Muscle layer of colon (tissue), 2 donors: ENCODE measurements around the gene CDK5R2.

Source experiments
- H3K27ac ChIP-seq: one replicate; pipeline ENCODE4 v1.7.0; 2013; ENCODE audit warnings: low read depth, mild to moderate bottlenecking, low read length, moderate library complexity
- H3K27me3 ChIP-seq, 2 donors: one replicate each; pipeline ENCODE4 v1.7.0; 2013; ENCODE audit warnings: low read length in 2 of 2, mild to moderate bottlenecking in 2 of 2; ENCODE audit not compliant: insufficient read depth in 2 of 2, control insufficient read depth in 1 of 2
- H3K36me3 ChIP-seq: one replicate; pipeline ENCODE4 v1.7.0; 2013; ENCODE audit warnings: mild to moderate bottlenecking, low read length; ENCODE audit not compliant: insufficient read depth
- H3K4me1 ChIP-seq: one replicate; pipeline ENCODE4 v1.7.0; 2013; ENCODE audit warnings: mild to moderate bottlenecking, low read length; ENCODE audit not compliant: insufficient read depth
- H3K4me3 ChIP-seq, 2 donors: one replicate each; pipeline ENCODE4 v1.7.0; 2013; ENCODE audit warnings: low read length in 2 of 2, low read depth in 1 of 2, mild to moderate bottlenecking in 1 of 2, moderate library complexity in 1 of 2
- H3K9ac ChIP-seq: one replicate; pipeline ENCODE4 v1.7.0; 2013; ENCODE audit warnings: low read length
- H3K9me3 ChIP-seq: one replicate; pipeline ENCODE4 v1.7.0; 2013; ENCODE audit warnings: mild to moderate bottlenecking, low read length
- donor health status: abdominal sarcoma.
- donor health status: Adenocarcinoma of cecum.

The CDK5R2 gene

DNA sequence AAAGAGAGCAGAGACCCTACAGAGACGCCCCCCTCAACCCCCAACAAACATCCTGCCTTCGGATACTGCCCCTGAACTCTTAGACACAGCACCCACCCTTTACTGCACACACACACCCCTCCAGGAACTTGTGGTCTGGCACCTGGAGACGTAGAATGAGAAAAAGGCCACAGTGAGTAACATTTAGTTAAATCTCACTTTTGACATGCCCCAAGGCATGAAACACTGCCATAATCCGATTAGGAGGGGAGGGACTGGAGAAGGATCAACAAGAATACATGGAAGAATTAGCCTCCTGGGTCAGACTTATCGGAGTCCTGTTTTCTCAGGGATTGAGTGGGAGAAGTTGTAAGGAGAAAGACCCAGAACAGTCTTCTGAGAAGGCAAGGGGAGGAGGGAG, 4.1 kb downstream of the CDK5R2 start:
- Histone ChIP-seq H3K27me3 (peaks cover 39 to 63% of the 10 kb centered on the region in 2 donors), H3K4me3 (no peak overlapping the region), H3K4me1 (no peaks in the 10 kb centered on the region), H3K9ac (no peak overlapping the region), H3K27ac (no peak overlapping the region), H3K9me3 (no peaks in the 10 kb centered on the region), H3K36me3 (no peaks in the 10 kb centered on the region)

DNA sequence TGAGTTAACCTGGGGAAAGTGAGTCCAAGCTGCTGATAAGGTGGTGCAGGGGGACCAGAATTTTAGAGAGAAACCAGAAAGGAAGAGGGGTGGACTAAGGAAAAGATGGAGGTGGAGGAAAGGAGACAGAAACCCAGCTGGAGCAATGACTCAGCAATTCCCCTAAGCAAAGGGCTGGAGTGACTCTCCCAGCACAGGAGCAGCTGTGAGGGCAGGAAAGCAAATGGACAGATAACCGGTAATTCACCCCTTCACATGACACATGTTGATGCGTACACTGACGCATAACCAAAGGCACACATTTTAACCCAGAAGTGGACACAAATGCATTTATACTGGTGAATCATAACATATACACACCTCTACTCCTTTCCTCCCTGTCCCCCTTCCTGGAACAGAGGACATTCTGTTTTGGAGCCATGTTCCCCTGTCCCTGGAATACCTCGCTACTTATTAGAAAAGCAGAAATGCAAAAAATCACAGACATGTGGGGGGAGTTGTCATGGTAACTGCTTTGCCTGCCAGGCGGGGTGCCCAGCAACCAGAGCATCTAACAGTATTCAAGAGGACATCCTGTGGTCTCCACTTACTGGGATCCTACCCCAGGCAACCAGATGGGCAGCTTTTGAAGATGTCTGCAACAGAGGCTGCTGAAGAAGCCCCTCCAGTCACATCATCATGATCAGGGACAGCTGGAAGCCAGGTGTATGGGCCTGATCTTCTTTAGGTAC, 4.7 kb downstream of the CDK5R2 start:
- Histone ChIP-seq H3K27me3 (peaks cover 33 to 57% of the 10 kb centered on the region in 2 donors), H3K27ac (no peak overlapping the region), H3K4me3 (no peak overlapping the region)

DNA sequence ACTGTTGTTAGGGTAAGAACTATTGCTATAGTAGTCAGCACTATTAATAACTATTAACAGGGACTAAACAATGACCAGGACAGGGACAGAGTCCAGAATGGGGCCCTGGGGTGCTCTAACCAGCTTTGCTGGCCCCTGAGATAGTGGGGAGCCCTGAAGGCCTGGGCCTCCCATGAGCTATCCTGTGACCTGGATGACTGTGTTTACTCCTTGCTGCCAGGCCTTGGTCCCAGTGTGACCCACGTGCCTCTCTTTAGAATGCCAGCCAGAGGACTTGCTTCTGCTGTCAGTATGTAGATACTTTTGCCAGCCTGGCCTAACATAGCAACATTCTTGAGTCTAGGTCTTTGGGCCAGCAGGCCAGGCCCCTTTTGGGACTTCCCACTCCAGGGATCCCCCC, 11.4 kb downstream of the CDK5R2 start:
- Histone ChIP-seq H3K4me3 (no peak overlapping the region), H3K27me3 (peaks cover 8 to 11% of the 10 kb centered on the region in 2 donors), H3K27ac (no peak overlapping the region), H3K9me3 (no peaks in the 10 kb centered on the region), H3K36me3 (no peaks in the 10 kb centered on the region), H3K4me1 (no peaks in the 10 kb centered on the region), H3K9ac (no peak overlapping the region)

More for the DNA sequence above, 4.7 kb downstream of the CDK5R2 start:
- Histone ChIP-seq H3K36me3 (no peaks in the 10 kb centered on the region), H3K4me1 (no peaks in the 10 kb centered on the region), H3K9ac (no peak overlapping the region), H3K9me3 (no peaks in the 10 kb centered on the region)

DNA sequence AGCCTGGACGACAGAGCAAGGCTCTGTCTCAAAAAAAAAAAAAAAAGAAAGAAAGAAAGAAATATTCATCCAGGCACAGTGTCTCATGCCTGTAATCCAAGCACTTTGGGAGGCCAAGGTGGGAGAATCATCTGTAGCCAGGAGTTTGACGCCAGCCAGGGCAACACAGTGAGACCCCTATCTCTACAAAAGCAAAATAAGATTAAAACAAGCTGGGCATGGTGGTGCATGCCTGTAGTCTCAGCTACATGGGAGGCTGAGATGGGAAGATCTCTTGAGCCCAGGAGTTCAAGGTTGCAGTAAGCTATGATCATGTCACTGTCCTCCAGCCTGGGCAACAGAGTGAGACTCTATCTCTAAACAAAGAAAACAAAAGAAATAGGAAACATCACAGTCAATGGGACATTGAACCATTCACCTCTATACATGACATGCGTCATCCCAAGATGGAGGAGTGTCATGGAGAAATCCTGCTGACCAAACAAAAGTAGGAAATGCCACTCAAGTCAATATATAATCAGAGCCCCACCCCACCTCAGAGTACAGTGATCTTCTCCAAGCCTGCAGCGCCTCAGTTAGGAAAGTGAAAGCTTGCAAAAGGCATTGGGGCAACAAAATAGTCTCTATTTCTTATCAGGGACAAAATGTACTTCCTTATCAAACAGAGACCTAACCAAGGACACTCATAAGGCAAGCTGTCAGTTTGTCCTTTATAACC, 15.8 kb downstream of the CDK5R2 start:
- no peaks in the 10 kb centered on the region for H3K36me3 ChIP-seq
- H3K4me1 ChIP-seq = no peaks in the 10 kb centered on the region
- no peak overlapping the region for H3K27ac ChIP-seq
- H3K9ac ChIP-seq = no peak overlapping the region
- H3K4me3 ChIP-seq = no peak overlapping the region
- H3K27me3 ChIP-seq = peaks cover 11 to 33% of the 10 kb centered on the region in 2 donors
- H3K9me3 ChIP-seq = no peaks in the 10 kb centered on the region

DNA sequence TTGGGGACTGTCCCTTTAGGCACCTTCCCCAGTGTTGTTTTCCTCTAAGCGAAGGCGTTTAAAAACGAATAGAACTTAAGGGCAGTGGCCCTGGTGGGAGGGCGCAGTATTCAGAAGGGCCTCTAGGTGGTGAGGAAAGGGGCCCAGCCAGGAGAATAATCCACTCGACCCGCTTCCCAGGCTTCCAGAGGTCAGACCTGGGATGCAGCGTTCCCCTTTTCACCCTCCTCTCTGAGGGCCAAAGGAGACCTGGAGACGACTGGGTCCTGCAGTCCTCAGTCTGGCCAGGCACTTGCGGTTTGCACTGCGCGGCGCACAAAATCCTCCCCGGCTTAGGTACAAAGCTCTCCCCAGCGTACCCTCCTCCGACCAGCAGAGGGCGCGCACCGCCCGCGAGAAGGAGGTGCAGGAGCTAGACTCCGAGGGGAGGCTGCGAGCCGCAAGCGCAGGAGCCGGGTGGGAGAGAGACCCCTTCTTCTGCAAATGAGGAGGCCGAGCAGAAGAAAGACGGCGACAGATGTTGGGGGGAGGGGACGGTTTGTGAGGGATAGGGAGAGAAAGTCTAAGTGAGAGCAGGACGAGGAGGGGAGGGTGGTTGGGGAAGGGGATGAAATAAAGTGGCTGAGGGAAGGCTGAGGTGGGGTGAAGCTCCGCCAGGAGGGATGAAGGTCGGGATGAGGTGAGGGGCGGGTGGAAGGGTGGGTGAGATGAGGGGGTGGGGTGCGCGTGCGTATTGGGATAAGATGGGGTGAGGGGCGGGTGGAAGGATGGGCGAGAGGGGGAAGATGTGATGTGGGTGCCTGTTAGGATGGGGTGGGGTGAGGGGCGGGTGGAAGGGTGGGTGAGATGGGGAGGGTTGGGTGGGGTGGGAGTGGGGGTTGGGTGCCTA, 20.6 kb downstream of the CDK5R2 start:
- Histone ChIP-seq H3K27ac (no peak overlapping the region), H3K4me1 (peaks cover 18% of the 10 kb centered on the region), H3K9ac (no peak overlapping the region), H3K27me3 (peaks cover 35 to 68% of the 10 kb centered on the region in 2 donors), H3K36me3 (no peaks in the 10 kb centered on the region), H3K9me3 (peaks cover 4% of the 10 kb centered on the region), H3K4me3 (peak overlapping the region in 1 of 2 donors; percentile 45)

DNA sequence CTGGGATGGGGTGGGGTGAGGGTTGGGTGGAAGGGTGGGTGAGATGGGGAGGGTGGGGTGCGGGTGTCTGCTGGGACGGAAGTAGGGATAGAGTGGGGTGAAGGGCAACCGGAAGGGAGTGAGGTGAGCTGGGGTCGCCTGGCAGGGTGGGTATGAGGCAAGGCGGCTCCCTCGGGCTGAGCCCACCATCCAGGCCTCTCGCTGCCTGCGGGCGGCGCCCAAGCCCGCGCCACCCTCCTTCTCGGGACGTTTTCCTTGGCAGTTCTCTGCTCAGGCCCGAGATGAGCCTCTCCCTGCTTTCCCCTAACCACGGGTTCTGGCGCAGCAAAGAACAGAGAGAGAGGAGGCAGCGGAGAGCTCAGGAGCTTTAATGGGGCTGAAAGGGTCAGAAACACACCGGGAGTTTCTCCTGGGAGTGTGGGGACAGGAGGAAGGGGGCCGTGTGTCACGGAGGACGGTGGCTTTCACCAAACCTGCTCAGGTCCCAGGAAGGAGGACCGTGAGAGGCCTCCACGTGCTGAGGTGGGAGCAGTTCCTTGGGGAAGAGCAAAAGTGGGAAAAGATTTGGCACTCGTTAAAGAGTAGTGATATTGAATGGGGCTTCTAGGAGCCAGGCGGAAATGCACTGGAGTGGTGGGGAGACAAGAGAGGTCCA, 21.4 kb downstream of the CDK5R2 start:
- Histone ChIP-seq H3K9ac (no peak overlapping the region), H3K9me3 (peaks cover 4% of the 10 kb centered on the region), H3K27ac (no peak overlapping the region), H3K27me3 (peaks cover 40 to 76% of the 10 kb centered on the region in 2 donors), H3K4me3 (no peak overlapping the region), H3K4me1 (peaks cover 18% of the 10 kb centered on the region), H3K36me3 (no peaks in the 10 kb centered on the region)

DNA sequence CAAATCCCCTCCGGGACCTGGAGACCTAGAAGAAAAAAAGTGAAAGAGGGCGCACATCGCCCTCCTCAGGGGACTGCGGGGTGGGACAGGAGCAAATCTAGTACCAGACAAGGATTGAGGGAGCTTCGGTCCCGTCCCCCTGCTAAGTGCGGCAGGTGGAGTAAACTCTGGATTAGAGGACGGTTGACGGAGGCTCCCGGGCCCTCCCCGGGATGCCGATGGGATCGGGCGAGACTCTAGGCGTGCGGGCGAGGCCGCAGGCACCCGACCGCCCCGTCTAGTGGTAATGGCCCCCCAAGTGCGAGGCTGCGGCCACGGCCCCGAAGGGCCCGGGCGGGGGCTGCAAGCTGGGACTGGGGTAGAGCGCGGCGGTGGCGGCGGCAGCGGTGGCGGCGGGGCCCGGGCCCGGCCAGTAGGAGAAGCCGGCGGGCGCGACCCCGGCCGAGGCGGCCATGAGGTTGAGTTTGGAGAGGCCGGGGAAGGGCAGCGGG, 22.0 kb downstream of the CDK5R2 start:
- H3K27me3 ChIP-seq = peaks cover 46 to 78% of the 10 kb centered on the region in 2 donors
- H3K4me3 ChIP-seq = peak overlapping the region in 1 of 2 donors; percentile 47
- H3K27ac ChIP-seq = no peak overlapping the region
- H3K9ac ChIP-seq = no peak overlapping the region
- H3K4me1 ChIP-seq = peaks cover 18% of the 10 kb centered on the region
- peaks cover 4% of the 10 kb centered on the region for H3K9me3 ChIP-seq
- no peaks in the 10 kb centered on the region for H3K36me3 ChIP-seq

DNA sequence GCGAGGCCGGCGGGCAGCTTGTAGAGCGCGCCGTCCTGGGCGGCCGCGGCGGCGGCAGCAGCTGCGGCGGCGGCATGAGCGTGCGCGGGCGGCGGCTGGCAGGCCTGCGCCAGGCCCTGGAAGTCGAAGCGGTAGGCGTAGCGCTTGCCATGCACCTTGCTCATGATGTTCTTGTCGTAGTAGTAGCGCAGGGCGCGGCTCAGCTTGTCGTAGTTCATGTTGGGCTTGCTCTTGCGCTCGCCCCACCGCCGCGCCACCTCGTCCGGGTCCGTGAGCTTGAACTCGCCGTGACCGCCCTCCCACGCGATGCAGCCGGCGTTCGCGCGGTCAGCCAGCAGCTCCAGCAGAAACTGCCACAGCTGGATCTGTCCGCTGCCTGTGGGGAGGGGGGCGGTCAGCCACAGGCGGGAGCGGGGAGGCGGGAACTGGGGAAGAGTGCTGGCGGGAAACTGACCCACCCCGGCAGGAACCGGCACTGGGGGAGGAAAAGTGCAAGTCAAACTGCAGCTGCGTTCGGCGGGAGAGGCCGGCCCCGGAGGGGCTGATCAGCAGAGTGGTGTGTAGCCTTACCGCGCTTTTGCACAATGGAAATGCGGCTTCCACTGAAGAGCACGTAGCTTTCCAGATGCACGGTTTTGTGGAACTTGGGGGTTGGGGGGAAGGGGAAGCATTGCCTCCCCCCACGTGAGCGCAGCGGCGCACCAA, 22.6 kb downstream of the CDK5R2 start:
- Histone ChIP-seq H3K9me3 (peaks cover 4% of the 10 kb centered on the region), H3K27me3 (peaks cover 52 to 82% of the 10 kb centered on the region in 2 donors), H3K4me1 (peaks cover 18% of the 10 kb centered on the region), H3K4me3 (peak overlapping the region; percentile 26 to 47), H3K9ac (no peak overlapping the region), H3K36me3 (no peaks in the 10 kb centered on the region), H3K27ac (no peak overlapping the region)

DNA sequence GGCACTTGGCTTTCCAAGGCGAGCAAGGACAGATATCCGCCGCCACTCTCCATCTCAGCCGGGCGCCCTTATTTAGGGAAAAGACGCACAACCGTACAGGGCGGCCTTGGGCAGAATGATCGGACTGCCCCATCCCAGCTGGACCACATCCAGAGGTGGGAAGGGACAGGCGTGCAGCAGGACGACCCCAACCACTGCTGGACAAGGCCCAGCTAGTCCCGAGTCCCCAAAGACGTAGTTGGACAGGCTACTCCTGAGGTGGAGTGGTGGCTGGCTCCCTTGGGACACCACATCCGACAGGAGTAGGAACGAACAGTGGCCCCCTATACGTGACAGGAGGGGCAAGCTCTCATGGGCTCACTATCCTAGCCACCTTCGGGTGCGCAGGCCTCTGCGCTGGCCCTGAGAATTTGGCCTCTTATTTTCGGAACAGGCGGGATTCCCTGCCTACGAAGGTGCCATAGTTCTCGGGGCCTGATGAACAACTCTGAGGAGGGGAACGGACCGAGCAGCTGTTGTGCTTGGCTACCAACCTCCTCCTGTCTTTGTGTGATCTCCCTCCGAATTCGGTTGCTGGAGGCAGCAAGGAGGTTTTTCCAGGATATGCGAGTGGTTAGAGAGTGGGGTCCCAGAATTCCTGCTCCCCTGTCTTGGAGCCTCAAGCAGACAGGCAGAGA, 23.3 kb downstream of the CDK5R2 start:
- no peak overlapping the region for H3K9ac ChIP-seq
- H3K4me3 ChIP-seq = no peak overlapping the region
- peaks cover 4% of the 10 kb centered on the region for H3K9me3 ChIP-seq
- H3K4me1 ChIP-seq = peaks cover 18% of the 10 kb centered on the region
- H3K27me3 ChIP-seq = peaks cover 57 to 81% of the 10 kb centered on the region in 2 donors
- H3K27ac ChIP-seq = no peak overlapping the region
- H3K36me3 ChIP-seq = no peaks in the 10 kb centered on the region
